ENCODE measurements around the gene CYB561D1. TPM values are rescaled to one million over a fixed set of nuclear protein-coding genes. Genes with fewer than 3 reads are reported as not detected.

CYB561D1 gene
- total and polyA plus RNA-seq, 2 of the 8 experiments (the other 6 are each of a cell fraction or from before 2014, with no cell fraction given), result 3.6 to 3.8 TPM

GRCh38 chr1:109478806-109479205, 15.1 kb upstream of the CYB561D1 start (continued):
- TF ChIP-seq SAP30 (IDR thresholded peaks at IDR 0.05; ENCODE audit: insufficient read depth, insufficient replicate concordance, low read length), result peak; percentile 53

Measured in H1 (cell line).